ENCODE results near the gene TEN1. TPM values are rescaled to one million over a fixed set of nuclear protein-coding genes. Genes with fewer than 3 reads are reported as not detected.

Gene TEN1
- total RNA-seq, 1 experiment from 2014 or later = 15.3 TPM

GRCh38 chr17:76022285-76022684 lies 43.2 kb downstream of the TEN1 start:
- H3K4me1 Mint-ChIP-seq (ENCODE audit: low read depth, unreplicated experiment) = peaks cover 8% of the 10 kb centered on the region
- H3K36me3 Mint-ChIP-seq (ENCODE audit: insufficient read depth, unreplicated experiment) = peaks cover 58% of the 10 kb centered on the region
- CTCF ChIA-PET = interaction anchor here (0.6 kb wide), 1 partner anchor 826 kb away, joined by 4 read pairs; no protein-coding TSS in a partner anchor
- DNase-seq = no peak
- no peaks in the 10 kb centered on the region for H3K27me3 Mint-ChIP-seq (ENCODE audit: unreplicated experiment)
- intact Hi-C loops (cut with micrococcal nuclease; ENCODE audit: unreplicated experiment) = no loop called here
- TF ChIP-seq CTCF (IDR thresholded peaks at IDR 0.05; ENCODE audit: unreplicated experiment) = no peak
- no peaks in the 10 kb centered on the region for H3K9me3 Mint-ChIP-seq (ENCODE audit: low read depth, unreplicated experiment)
- no peak overlapping the region for H3K4me3 Mint-ChIP-seq (ENCODE audit: low read depth, unreplicated experiment)
- no peak overlapping the region for H3K27ac Mint-ChIP-seq (ENCODE audit: unreplicated experiment)
- no TSS peak for BruUV-seq (replicated peaks)

GRCh38 chr17:76022973-76023899 lies 44.2 kb downstream of the TEN1 start:
- CTCF ChIA-PET = interaction anchor here (1.0 kb wide), 1 partner anchor 9 kb away, joined by 3 read pairs; no protein-coding TSS in a partner anchor
- intact Hi-C loops (cut with micrococcal nuclease; ENCODE audit: unreplicated experiment) = no loop called here
- H3K36me3 Mint-ChIP-seq (ENCODE audit: insufficient read depth, unreplicated experiment) = peaks cover 52% of the 10 kb centered on the region
- peaks cover 8% of the 10 kb centered on the region for H3K4me1 Mint-ChIP-seq (ENCODE audit: low read depth, unreplicated experiment)
- H3K27ac Mint-ChIP-seq (ENCODE audit: unreplicated experiment) = no peak overlapping the region
- BruUV-seq (replicated peaks) = no TSS peak
- H3K9me3 Mint-ChIP-seq (ENCODE audit: low read depth, unreplicated experiment) = no peaks in the 10 kb centered on the region
- DNase-seq = no peak
- H3K27me3 Mint-ChIP-seq (ENCODE audit: unreplicated experiment) = no peaks in the 10 kb centered on the region
- H3K4me3 Mint-ChIP-seq (ENCODE audit: low read depth, unreplicated experiment) = no peak overlapping the region
- TF ChIP-seq CTCF (IDR thresholded peaks at IDR 0.05; ENCODE audit: unreplicated experiment) = no peak

- intact Hi-C loops (cut with micrococcal nuclease; ENCODE audit: unreplicated experiment) = no loop called here
- Mint-ChIP-seq H3K36me3 (ENCODE audit: insufficient read depth, unreplicated experiment) (peaks cover 48% of the 10 kb centered on the region), H3K4me3 (ENCODE audit: low read depth, unreplicated experiment) (no peak overlapping the region), H3K4me1 (ENCODE audit: low read depth, unreplicated experiment) (peaks cover 12% of the 10 kb centered on the region), H3K27ac (ENCODE audit: unreplicated experiment) (no peak overlapping the region), H3K9me3 (ENCODE audit: low read depth, unreplicated experiment) (no peaks in the 10 kb centered on the region), H3K27me3 (ENCODE audit: unreplicated experiment) (no peaks in the 10 kb centered on the region)
- BruUV-seq (replicated peaks) = no TSS peak
- no peak for TF ChIP-seq CTCF (IDR thresholded peaks at IDR 0.05; ENCODE audit: unreplicated experiment)
- DNase-seq = no peak
- CTCF ChIA-PET = interaction anchor here (0.5 to 1.0 kb wide), 2 partner anchors 10 to 655 kb away, joined by 3 read pairs; no protein-coding TSS in a partner anchor
Observed at GRCh38 chr17:76023900-76024237, 44.8 kb downstream of the TEN1 start.

GRCh38 chr17:76024353-76024752 lies 45.3 kb downstream of the TEN1 start:
- Mint-ChIP-seq H3K4me1 (ENCODE audit: low read depth, unreplicated experiment) (peaks cover 16% of the 10 kb centered on the region), H3K4me3 (ENCODE audit: low read depth, unreplicated experiment) (peak overlapping the region; percentile 97), H3K27ac (ENCODE audit: unreplicated experiment) (no peak overlapping the region), H3K9me3 (ENCODE audit: low read depth, unreplicated experiment) (no peaks in the 10 kb centered on the region), H3K27me3 (ENCODE audit: unreplicated experiment) (no peaks in the 10 kb centered on the region), H3K36me3 (ENCODE audit: insufficient read depth, unreplicated experiment) (peaks cover 48% of the 10 kb centered on the region)
- no peak for DNase-seq
- CTCF ChIA-PET = interaction anchor here (0.5 to 1.0 kb wide), 2 partner anchors 10 to 655 kb away, joined by 3 read pairs; no protein-coding TSS in a partner anchor
- BruUV-seq (replicated peaks) = no TSS peak
- no peak for TF ChIP-seq CTCF (IDR thresholded peaks at IDR 0.05; ENCODE audit: unreplicated experiment)
- intact Hi-C loops (cut with micrococcal nuclease; ENCODE audit: unreplicated experiment) = no loop called here
